CD4-positive, alpha-beta T cell (primary cell): ENCODE data around the gene BICRAL. TPM values are rescaled to one million over a fixed set of nuclear protein-coding genes. Genes with fewer than 3 reads are reported as not detected.
"Not testable (repeated sequence)": the region's sequence is repeated elsewhere in the genome, so short reads cannot be mapped to it uniquely, and the experiment has no call there.

ENCODE experiments used
- ATAC-seq: fragments of 200-7000 bp; cut with Tn5 transposase; one replicate; pipeline ENCODE4 v1.10.0; 2022; ENCODE audit warnings: mild to moderate bottlenecking; ENCODE audit not compliant: poor library complexity
- CTCF ChIA-PET: fragments of 350-600 bp; sonication (Branson Sonifier 250); formaldehyde crosslinking; loops from one replicate; lab custom pipeline; 2021; ENCODE audit warnings: antibody characterized with exemption, inconsistent platforms; lab: Charles Lee
- POLR2A ChIA-PET: fragments of 350-600 bp; sonication (Branson Sonifier 250); formaldehyde crosslinking; loops from one replicate; lab custom pipeline; 2021; ENCODE audit warnings: antibody characterized with exemption, inconsistent platforms; lab: Charles Lee
- DNase-seq, 14 experiments: peaks; one replicate each; pipeline ENCODE4 v3.0.0-alpha.2; 2013 to 2020; ENCODE audit warnings: mixed read lengths in 2 of 14
- H3K27ac ChIP-seq, 2 donors: one replicate each; pipeline versions ENCODE4 v1.5.1 to v1.7.0; 2013; ENCODE audit warnings: low read length in 2 of 2, low read depth in 1 of 2, mild to moderate bottlenecking in 1 of 2
- H3K27me3 ChIP-seq, 2 experiments: 1 replicate in 1 of 2; 2 replicates in 1 of 2; pipeline versions ENCODE4 v1.6.1 to v1.7.0; 2013; ENCODE audit warnings: low read length in 2 of 2, control low read depth in 1 of 2, mild to moderate bottlenecking in 1 of 2, moderate library complexity in 1 of 2; ENCODE audit not compliant: insufficient read depth in 2 of 2, control insufficient read depth in 1 of 2
- H3K36me3 ChIP-seq: one replicate; pipeline ENCODE4 v1.6.1; 2013; ENCODE audit warnings: low read length, control low read depth; ENCODE audit not compliant: insufficient read depth
- H3K4me1 ChIP-seq: one replicate; pipeline ENCODE4 v1.6.1; 2013; ENCODE audit warnings: low read length, control low read depth; ENCODE audit not compliant: insufficient read depth
- H3K4me3 ChIP-seq: one replicate; pipeline ENCODE4 v1.5.1; 2013; ENCODE audit warnings: mild to moderate bottlenecking, low read length, moderate library complexity
- H3K9me3 ChIP-seq, 2 experiments: 1 replicate in 1 of 2; 2 replicates in 1 of 2; pipeline versions ENCODE4 v1.6.1 to v1.7.0; 2013; ENCODE audit warnings: low read length in 2 of 2, mild to moderate bottlenecking in 2 of 2, control low read depth in 1 of 2, moderate library complexity in 1 of 2; ENCODE audit not compliant: control insufficient read depth in 1 of 2, insufficient read depth in 1 of 2
- H3K27ac Mint-ChIP-seq: one replicate; pipeline ENCODE4 v1.8.0; 2020; ENCODE audit warnings: mixed read lengths
- H3K27me3 Mint-ChIP-seq: one replicate; pipeline ENCODE4 v1.8.0; 2021; ENCODE audit warnings: mixed read lengths
- H3K36me3 Mint-ChIP-seq: one replicate; pipeline ENCODE4 v1.8.0; 2021; ENCODE audit warnings: low read depth, mixed read lengths
- H3K4me1 Mint-ChIP-seq: one replicate; pipeline ENCODE4 v1.8.0; 2021; ENCODE audit warnings: low read depth, mixed read lengths
- H3K4me3 Mint-ChIP-seq: one replicate; pipeline ENCODE4 v1.8.0; 2020; ENCODE audit warnings: mild to moderate bottlenecking, mixed read lengths
- H3K9me3 Mint-ChIP-seq: one replicate; pipeline ENCODE4 v1.8.0; 2020; ENCODE audit warnings: mixed read lengths
- CTCF ChIP-seq: fragments of 200-600 bp; IDR thresholded peaks from one replicate; pipeline ENCODE4 v1.8.0; 2022; ENCODE audit warnings: antibody characterized with exemption, mild to moderate bottlenecking
- intact Hi-C, 2 experiments: fragments of 100-400 bp; cut with DNase I in 1 of 2; cut with micrococcal nuclease in 1 of 2; formaldehyde crosslinking; loops; one replicate each; pipeline versions ENCODE4 v1.15.1 to v1.9.0; 2023 to 2025; cut with DNase I, micrococcal nuclease
- total RNA-seq, 174 experiments: library from RNA in 2 of 174; stranded (reverse) in 2 of 174; gene quantifications; one replicate each; pipeline ENCODE4 v1.2.3 and lab custom pipeline; 2021 to 2026

The BICRAL gene
- total RNA-seq, 2 experiments from 2014 or later: 15.0 to 15.8 TPM

DNA sequence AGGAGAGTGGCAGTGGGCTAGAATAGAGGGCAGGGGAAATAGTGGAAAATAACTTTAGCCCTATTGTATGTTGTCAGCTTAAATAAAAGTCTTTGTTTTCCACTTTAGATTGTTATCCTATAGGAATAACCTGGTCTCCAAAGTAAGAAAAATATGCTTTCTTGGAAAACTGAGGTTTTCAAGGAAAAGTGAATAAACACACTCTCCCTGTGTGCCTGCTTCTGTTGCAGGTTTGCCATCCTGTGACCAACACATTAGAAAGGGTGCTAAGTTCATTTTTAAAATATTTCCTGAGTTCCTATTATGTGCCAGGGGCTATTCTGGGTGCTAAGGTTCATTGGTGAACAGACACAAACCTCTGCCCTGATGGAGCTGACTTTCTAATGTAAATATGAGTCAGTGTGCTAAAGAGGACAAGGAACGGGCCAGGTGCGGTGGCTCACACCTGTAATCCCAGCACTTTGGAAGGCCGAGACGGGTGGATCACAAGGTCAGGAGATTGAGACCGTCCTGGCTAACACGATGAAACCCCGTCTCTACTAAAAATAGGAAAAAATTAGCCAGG is 23.5 kb downstream of the BICRAL start:
- Mint-ChIP-seq H3K27me3 (no peaks in the 10 kb centered on the region), H3K4me1 (peaks cover 16% of the 10 kb centered on the region), H3K9me3 (no peaks in the 10 kb centered on the region), H3K4me3 (no peak overlapping the region), H3K27ac (peak overlapping the region; percentile 11), H3K36me3 (peaks cover 20% of the 10 kb centered on the region)
- Histone ChIP-seq H3K36me3 (peaks cover 18% of the 10 kb centered on the region), H3K9me3 (no peaks in the 10 kb centered on the region), H3K4me3 (no peak overlapping the region), H3K4me1 (no peaks in the 10 kb centered on the region), H3K27ac (no peak overlapping the region), H3K27me3 (no peaks in the 10 kb centered on the region)
- POLR2A ChIA-PET: interaction anchor here (0.7 kb wide), 1 partner anchor 259 kb away, joined by 4 read pairs; no protein-coding TSS in a partner anchor
- CTCF ChIA-PET: no interaction called here
- intact Hi-C loops: no loop called here
- DNase-seq: no peak
- ATAC-seq: no peak
- no peak for TF ChIP-seq CTCF

DNA sequence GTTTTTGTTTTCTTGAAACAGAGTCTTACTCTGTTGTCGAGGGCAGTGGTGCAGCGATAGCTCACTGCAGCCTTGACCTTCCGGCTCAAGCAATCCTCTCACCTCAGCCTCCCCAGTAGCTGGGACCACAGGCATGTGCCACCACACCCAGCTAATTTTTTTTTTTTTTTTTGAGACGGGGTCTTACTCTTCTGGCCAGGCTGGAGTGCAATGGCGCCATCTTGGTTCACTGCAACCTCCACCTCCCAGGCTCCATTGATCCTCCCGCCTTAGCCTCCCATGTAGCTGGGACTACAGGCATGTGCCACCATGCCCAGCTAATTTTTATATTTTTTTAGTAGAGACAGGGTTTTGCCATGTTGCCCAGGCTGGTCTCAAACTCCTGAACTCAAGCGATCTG is 24.5 kb downstream of the BICRAL start:
- H3K27ac Mint-ChIP-seq, ATAC-seq, H3K4me1 ChIP-seq, DNase-seq, H3K4me3 ChIP-seq, H3K27me3 ChIP-seq, H3K4me3 Mint-ChIP-seq, H3K27ac ChIP-seq, intact Hi-C loops, POLR2A ChIA-PET, H3K9me3 ChIP-seq, H3K27me3 Mint-ChIP-seq, H3K9me3 Mint-ChIP-seq: not testable (repeated sequence)
- CTCF ChIA-PET: interaction anchor here (0.6 kb wide), 1 partner anchor 65 kb away, joined by 4 read pairs; no protein-coding TSS in a partner anchor
- Mint-ChIP-seq H3K4me1 (peaks cover 16% of the 10 kb centered on the region), H3K36me3 (peaks cover 26% of the 10 kb centered on the region)
- H3K36me3 ChIP-seq: peaks cover 25% of the 10 kb centered on the region

DNA sequence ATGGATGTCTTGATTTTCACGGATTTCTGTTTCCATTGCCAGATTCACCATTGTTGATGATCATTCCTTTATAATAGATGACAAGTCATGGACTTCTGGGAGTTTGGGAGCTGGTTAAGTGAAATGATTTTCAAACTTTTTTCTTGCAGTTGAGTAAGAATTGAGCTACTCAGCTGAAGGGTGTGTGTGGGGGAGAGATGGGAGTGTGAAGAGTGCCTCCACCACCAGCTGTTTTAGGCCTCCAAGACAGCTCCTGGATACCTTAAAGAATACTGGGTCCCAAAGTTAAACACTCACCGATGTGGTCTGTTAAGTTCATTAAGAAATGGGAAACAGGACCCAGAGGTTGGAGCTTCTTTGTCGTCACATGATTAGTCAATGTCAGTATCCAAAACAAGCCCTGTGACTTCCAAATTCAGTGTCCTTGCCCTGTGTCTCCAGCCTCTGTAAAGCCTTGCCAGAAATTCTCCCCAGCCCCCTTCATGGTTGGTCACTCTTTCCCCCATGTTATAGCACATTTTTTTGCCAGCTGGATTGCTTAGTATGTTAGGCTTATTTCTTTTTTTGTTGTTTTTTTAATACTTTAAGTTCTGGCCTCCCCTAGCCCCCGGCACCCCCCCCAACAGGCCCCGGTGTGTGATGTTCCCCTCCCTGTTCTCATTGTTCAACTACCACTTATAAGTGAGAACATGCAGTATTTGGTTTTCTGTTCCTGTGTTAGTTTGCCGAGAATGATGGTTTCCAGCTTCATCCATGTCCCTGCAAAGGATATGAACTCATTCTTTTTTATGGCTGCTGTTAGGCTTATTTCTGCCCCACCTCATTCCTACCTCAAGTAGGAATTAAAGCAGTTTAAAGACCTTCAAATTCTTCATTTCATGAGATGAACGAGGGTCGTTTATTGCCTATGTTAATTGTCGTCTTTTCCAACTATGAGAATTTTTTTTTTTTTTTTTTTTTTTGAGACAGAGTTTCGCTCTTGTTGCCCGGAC is 26.9 kb downstream of the BICRAL start:
- Mint-ChIP-seq H3K36me3 (peaks cover 33% of the 10 kb centered on the region), H3K4me3 (no peak overlapping the region), H3K27ac (no peak overlapping the region), H3K27me3 (no peaks in the 10 kb centered on the region), H3K9me3 (no peaks in the 10 kb centered on the region), H3K4me1 (peaks cover 16% of the 10 kb centered on the region)
- H3K36me3 ChIP-seq: peaks cover 25% of the 10 kb centered on the region
- TF ChIP-seq CTCF: no peak
- no peak overlapping the region for H3K27ac ChIP-seq
- no peaks in the 10 kb centered on the region for H3K9me3 ChIP-seq
- H3K27me3 ChIP-seq: no peaks in the 10 kb centered on the region
- intact Hi-C loops: no loop called here
- ChIA-PET POLR2A (interaction anchor here (1.1 to 2.1 kb wide), 5 partner anchors 18 to 63 kb away, joined by 3 to 9 read pairs (median 5); partner anchors contain the start of gene TBCC), CTCF (interaction anchor here (0.7 to 1.5 kb wide), 2 partner anchors 10 to 223 kb away, joined by 3 to 4 read pairs; no protein-coding TSS in a partner anchor)
- H3K4me3 ChIP-seq: no peak overlapping the region
- ATAC-seq (no peak), DNase-seq (no peak)
- H3K4me1 ChIP-seq: no peaks in the 10 kb centered on the region
